LNCaP clone FGC (cell line): ENCODE data around the gene RFX1.

ENCODE experiments used
- DNase-seq: peaks from one replicate; pipeline ENCODE4 v3.0.0-alpha.2; 2011; ENCODE audit warnings: low read depth
- H3K4me3 ChIP-seq: 2 replicates; pipeline ENCODE4 v1.5.1; 2011; ENCODE audit warnings: mild to moderate bottlenecking, low read depth, low read length, control low read depth
- TF ChIP-seq, protein P1 (sequence below): IDR thresholded peaks from 2 replicates; pipeline ENCODE4 v1.5.1; 2012; ENCODE audit warnings: mild to moderate bottlenecking; ENCODE audit not compliant: control insufficient read depth, insufficient read depth; ENCODE audit errors: extremely low read depth

The RFX1 gene

DNA sequence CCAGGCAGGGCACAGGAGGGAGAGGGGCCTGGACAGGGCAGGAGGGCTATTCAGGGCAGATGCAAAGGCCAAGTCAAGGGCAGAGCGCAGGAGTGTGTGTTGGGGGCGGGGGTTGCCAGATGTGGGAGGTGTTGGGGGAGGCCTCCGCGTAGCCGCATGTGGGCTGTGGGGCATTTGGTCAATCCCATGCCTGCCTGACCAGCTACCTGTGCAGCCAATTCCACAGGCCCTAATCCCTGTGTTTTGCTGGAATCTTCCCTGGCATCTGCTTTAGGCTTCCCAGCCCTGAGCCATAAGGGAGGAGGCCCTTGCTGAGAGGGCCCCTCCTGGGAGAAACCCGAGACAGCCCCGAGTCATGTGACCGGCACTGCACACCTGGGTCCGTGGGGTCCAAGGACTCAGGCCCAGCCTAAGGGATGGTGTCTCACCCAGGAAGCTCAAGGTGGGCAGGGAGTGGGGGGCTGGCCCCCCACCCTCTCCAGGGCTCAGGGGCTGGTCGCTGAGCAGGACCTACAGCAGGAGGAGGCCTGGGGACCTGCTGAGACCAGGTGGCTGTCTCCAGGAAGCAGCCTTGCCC is 20.3 kb downstream of the RFX1 start:
- H3K4me3 ChIP-seq = no peak overlapping the region
- DNase-seq = no peak
- TF ChIP-seq, protein P1, sequence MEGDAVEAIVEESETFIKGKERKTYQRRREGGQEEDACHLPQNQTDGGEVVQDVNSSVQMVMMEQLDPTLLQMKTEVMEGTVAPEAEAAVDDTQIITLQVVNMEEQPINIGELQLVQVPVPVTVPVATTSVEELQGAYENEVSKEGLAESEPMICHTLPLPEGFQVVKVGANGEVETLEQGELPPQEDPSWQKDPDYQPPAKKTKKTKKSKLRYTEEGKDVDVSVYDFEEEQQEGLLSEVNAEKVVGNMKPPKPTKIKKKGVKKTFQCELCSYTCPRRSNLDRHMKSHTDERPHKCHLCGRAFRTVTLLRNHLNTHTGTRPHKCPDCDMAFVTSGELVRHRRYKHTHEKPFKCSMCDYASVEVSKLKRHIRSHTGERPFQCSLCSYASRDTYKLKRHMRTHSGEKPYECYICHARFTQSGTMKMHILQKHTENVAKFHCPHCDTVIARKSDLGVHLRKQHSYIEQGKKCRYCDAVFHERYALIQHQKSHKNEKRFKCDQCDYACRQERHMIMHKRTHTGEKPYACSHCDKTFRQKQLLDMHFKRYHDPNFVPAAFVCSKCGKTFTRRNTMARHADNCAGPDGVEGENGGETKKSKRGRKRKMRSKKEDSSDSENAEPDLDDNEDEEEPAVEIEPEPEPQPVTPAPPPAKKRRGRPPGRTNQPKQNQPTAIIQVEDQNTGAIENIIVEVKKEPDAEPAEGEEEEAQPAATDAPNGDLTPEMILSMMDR = no peak

DNA sequence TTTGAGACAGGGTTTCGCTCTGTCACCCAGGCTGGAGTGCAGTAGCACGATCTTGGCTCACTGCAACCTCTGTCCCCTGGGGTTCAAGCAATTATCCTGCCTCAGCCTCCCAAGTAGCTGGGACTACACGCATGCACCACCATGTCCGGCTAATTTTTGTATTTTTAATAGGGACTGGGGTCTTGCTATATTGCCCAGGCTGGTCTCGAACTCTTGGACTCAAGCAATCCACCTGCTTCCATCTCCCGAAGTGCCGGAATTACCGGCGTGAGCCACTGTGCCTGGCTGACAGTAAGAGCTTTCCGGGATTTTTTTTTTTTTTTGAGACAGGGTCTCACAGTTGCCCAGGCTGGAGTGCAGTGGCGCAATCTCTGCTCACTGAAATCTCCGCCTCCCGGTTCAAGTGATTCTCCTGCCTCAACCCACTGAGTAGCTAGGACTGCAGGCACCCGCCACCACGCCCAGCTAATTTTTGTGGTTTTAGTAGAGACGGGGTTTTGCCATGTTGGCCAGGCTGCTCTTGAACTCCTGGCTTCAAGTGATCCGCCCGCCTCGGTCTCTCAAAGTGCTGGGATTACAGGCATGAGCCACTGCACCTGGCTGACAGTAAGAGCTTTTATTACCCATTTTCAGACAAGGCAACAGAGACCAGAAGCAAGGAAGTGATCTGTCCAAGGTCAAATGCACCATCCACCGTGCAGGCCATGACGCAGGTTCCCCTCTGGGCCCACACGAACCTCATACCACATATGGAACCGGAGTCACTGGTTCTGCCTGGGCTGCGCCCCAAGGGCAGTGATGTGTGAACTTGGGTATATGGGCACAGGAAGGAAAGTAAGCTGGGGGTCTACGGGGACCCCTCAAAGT is 21.0 kb downstream of the RFX1 start:
- no peak overlapping the region for H3K4me3 ChIP-seq
- no peak for DNase-seq
- TF ChIP-seq, protein P1 = no peak

DNA sequence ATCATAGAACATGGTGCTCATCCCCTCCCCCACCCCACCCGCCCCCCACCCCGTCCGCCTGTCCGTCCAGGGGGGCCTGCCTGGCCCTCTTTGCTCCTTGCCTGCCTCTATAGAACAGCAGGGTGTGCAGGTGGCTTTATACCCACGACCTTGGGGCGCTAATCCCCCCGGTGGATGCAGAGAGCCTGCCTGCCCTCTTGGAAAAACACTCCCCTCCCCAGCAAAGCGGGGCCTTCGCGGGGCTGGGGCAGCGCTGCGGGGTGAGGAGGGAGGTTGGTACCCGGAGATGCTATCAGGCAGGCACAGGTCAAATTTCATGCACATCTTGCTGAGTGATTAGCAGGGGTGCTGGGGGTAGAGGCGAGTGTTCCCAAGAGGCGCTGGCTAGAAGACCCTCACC is 21.9 kb downstream of the RFX1 start:
- TF ChIP-seq, protein P1 = no peak
- no peak for DNase-seq

DNA sequence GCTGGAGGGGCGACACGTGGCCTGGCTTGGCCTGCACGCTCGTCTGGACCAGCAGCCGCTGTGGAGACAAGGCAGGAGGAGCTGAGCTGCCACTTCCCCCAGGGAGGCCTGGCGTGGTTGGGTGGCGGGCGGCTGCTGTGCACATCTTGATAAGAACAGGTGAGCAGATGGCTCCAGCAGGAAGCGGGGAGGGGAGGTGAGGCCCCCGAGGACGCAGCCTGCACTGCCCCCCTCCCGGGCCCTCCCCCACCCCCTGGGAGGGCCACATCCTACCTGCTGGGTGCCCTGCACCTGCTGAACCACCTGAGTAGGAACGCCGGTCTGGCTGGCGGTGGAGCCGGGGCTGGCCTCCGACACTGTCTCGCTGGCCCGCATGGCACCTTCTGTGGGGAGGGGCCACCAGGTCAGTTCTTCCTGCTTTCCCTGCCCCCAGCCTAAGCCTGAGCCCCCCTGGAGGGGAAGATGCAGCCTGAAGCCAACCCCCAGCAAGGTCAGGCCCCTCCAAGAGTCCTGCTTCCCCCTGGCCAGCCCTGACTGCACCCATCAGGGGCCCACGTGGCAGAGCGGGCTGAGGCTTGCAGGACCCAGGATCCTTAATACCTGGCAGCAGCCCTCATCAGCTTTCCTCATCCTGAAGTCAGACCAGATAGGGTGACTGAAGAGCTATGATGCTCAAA is 22.8 kb downstream of the RFX1 start:
- TF ChIP-seq, protein P1 = no peak
- no peak overlapping the region for H3K4me3 ChIP-seq
- no peak for DNase-seq

More for the DNA sequence above, 21.9 kb downstream of the RFX1 start:
- no peak overlapping the region for H3K4me3 ChIP-seq

DNA sequence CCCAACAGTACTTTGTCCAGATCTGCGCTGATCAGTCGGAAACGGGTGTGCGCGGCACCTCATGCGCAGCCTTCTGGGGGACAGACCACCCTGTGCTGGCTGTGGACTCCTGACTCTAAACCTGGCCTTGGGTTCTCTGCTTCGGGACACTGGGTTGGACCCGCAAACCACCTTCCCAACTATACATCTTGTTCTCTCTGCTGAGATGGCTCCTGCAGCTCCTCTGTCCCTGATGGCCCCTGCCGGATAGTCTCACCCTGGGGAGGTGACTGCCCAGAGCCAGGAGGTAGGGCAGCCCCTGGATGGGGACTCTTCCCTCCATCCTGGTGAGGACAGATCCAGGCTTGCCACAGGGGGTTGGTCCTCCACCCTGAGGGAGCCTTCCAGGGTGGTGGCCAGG is 23.3 kb downstream of the RFX1 start:
- DNase-seq = no peak
- no peak overlapping the region for H3K4me3 ChIP-seq
- TF ChIP-seq, protein P1 = no peak

DNA sequence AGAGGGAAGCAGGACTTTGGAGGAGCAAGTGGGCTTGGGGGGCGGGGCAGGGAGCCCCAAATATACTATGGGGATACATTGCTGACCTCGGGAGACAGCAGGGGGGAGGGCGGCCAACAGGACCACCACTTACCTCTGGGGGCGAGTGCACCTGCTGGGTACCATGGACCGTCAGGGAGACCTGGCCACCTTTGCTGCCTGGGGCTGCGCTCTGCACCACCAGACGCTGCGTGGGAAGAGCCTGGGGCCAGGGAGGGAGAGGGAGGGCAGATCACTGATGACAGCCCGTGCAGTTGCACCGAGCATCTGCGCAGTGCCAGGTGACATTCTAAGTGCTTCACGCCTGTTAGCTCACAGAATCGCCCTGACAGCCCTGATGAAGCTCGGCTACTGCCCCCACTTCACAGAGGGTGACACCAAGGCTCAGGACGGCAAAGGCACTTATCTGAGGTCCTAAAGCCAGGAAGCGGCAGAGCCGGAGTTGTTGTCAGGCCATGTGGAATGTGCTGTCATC is 24.1 kb downstream of the RFX1 start:
- TF ChIP-seq, protein P1 = no peak
- H3K4me3 ChIP-seq = no peak overlapping the region
- no peak for DNase-seq
